ENCODE results near the gene DCLK1. TPM values are rescaled to one million over a fixed set of nuclear protein-coding genes. Genes with fewer than 3 reads are reported as not detected.
"Not testable (repeated sequence)": the region's sequence is repeated elsewhere in the genome, so short reads cannot be mapped to it uniquely, and the experiment has no call there.

DCLK1 gene
- total and polyA plus RNA-seq, 8 donors, result 0.67 to 10.1 (median 1.7) TPM

DNA sequence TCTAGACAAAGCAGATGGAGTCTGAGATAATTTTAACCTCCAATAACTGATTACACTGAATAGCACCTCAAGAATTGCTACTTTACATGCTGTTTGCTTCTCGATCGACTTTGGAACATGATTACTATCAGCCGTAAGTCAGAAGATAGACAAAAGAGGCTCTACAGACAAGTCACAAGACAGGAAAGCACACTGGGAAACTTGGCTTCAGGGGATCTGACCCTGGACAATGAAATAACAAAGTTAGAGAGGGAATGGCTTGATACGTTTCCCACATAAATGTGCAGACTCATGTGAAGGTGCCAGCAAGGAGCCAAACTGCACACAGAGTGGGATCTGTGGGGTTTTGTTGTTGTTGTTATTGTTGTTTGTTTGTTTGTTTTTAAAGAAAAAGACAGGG, 28.5 kb downstream of the DCLK1 start:
- no peak for FAIRE-seq
- Histone ChIP-seq H3K36me3 (no peaks in the 10 kb centered on the region), H3K9me3 (no peaks in the 10 kb centered on the region), H3K4me3 (no peak overlapping the region), H3K27me3 (no peaks in the 10 kb centered on the region), H3K27ac (no peak overlapping the region), H3K4me1 (no peaks in the 10 kb centered on the region)
- no peak for DNase-seq
- ATAC-seq, result no peak
- intact Hi-C loops (cut with DNase I), result no loop called here
- WGBS, 2 donors, result 69% methylated on average over 4 of the region's 4 CpGs
- TF ChIP-seq, protein P1, sequence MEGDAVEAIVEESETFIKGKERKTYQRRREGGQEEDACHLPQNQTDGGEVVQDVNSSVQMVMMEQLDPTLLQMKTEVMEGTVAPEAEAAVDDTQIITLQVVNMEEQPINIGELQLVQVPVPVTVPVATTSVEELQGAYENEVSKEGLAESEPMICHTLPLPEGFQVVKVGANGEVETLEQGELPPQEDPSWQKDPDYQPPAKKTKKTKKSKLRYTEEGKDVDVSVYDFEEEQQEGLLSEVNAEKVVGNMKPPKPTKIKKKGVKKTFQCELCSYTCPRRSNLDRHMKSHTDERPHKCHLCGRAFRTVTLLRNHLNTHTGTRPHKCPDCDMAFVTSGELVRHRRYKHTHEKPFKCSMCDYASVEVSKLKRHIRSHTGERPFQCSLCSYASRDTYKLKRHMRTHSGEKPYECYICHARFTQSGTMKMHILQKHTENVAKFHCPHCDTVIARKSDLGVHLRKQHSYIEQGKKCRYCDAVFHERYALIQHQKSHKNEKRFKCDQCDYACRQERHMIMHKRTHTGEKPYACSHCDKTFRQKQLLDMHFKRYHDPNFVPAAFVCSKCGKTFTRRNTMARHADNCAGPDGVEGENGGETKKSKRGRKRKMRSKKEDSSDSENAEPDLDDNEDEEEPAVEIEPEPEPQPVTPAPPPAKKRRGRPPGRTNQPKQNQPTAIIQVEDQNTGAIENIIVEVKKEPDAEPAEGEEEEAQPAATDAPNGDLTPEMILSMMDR (IDR thresholded peaks at IDR 0.05), result no peak

DNA sequence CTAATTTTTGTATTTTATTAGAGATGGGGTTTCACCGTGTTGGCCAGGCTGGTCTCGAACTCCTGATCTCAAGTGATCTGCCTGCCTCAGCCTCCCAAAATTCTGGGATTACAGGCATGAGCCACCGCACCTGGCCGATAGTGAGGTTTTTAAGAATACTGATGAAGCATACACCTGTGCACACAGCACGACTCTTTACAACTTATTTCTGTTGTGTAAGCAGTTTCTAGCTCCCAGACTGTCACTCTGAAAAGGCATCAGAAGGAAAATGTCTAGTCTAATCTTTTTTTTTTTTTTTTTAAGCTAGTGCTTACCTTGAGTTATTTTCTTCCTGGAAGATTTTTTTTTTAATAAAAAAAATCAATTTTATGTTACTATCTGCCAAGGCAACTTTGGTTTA, 29.3 kb downstream of the DCLK1 start:
- ATAC-seq; FAIRE-seq; intact Hi-C loops (cut with DNase I); H3K4me3 ChIP-seq; H3K27ac ChIP-seq; H3K9me3 ChIP-seq; DNase-seq; H3K36me3 ChIP-seq; H3K4me1 ChIP-seq; H3K27me3 ChIP-seq: not testable (repeated sequence)
- 68 to 82% methylated on average over 5 of the region's 5 CpGs for WGBS, 2 donors

DNA sequence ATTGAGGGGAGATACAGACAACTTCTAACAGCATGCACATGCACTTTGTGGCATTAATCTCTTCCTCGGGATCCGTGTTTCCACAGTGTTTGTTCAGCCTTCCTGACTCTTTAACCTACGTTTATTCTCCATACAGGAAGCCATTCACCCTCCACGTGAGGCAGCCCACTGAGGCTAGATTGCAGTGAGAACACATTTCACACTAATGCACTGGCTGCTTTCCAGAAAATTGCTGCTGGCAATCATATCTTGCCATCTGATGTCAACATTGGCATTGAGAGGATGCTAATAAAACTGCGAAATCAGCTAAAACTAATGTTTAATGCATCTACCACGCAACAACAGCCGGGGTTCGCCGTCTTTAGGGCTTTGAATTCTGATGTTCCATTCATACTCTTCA, 30.0 kb downstream of the DCLK1 start:
- TF ChIP-seq, protein P1 (IDR thresholded peaks at IDR 0.05), result no peak
- Histone ChIP-seq H3K9me3 (no peaks in the 10 kb centered on the region), H3K36me3 (no peaks in the 10 kb centered on the region), H3K27me3 (no peaks in the 10 kb centered on the region), H3K4me3 (no peak overlapping the region), H3K27ac (no peak overlapping the region), H3K4me1 (no peaks in the 10 kb centered on the region)
- WGBS, 2 donors, result 50 to 60% methylated on average over 9 of the region's 9 CpGs
- FAIRE-seq (no peak), DNase-seq (no peak), ATAC-seq (peak in 1 of 4 donors; percentile 32)
- intact Hi-C loops (cut with DNase I), result no loop called here

DNA sequence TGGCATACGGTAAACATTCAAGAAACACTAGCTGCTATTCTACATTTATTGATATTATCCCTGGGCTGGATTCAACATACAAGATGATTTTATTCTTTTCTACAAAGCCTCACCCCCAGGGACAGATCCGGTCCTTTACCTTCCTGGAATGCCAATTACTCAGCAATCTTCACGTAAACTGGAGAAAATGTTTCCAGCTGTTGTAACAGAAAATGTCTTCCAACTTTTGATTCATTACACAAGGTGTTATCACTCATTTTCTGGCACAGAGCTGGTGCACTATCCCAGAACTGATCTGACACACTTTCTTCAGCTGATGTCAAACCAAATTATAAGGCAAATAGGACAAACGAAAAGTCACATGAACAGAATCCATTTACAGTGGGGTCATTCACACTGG, 33.1 kb downstream of the DCLK1 start:
- intact Hi-C loops (cut with DNase I), result no loop called here
- WGBS, 2 donors, result 29 to 36% methylated on average over 4 of the region's 4 CpGs
- H3K4me1 ChIP-seq, result no peaks in the 10 kb centered on the region
- no peaks in the 10 kb centered on the region for H3K36me3 ChIP-seq
- no peak overlapping the region for H3K27ac ChIP-seq
- TF ChIP-seq, protein P1 (IDR thresholded peaks at IDR 0.05), result no peak
- no peak for FAIRE-seq
- no peak for DNase-seq
- ATAC-seq, result no peak
- H3K9me3 ChIP-seq, result no peaks in the 10 kb centered on the region
- H3K27me3 ChIP-seq, result no peaks in the 10 kb centered on the region
- H3K4me3 ChIP-seq, result no peak overlapping the region

DNA sequence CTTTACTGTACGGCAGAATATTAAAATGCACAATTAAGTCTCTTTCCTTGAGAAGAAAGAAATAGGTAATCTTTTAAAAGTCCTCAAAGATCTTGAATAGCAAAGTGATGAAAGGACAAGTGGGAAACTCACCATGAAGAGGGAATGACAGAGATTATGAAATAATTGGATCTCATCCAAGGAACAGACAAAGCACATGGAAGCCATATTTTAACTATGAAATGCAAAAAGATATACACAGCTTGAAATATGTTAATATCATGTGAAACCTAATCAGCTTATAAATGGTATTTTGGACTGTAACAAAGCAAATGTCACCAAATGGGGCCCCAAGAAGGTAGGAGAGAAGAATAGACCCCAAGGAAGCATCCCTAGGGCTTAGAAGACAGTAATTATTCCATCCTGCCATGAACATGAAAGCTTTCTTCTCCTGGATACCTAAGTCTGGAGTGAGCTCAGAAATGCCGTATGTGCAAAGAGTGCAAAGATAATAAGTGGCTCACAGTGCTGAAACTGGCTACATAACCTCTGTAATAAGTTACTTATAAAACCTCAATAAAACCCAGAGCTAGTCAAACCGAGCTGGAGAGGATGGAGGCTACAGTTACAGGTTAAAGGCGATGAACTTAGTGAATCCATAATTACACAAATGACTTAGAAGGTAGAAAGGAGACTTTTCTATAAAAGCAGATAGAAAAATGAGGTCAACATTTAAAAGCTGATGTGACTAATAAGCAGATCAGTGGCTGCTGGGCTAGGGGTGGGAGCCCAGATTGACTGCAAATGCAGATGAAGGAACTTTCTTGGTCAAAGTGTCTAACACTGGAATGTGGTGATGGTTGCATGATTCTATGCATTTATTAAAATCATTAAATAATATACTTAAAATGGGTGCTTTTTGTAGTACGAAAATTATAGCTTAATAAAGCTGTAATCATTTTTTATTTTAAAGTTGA, 34.4 kb downstream of the DCLK1 start:
- WGBS, 2 donors, result 52 to 54% methylated on average over 5 of the region's 5 CpGs
- Histone ChIP-seq H3K4me3 (no peak overlapping the region), H3K36me3 (no peaks in the 10 kb centered on the region), H3K4me1 (no peaks in the 10 kb centered on the region), H3K27ac (no peak overlapping the region), H3K27me3 (no peaks in the 10 kb centered on the region), H3K9me3 (no peaks in the 10 kb centered on the region)
- ATAC-seq (peak in 1 of 4 donors; percentile 52), FAIRE-seq (no peak), DNase-seq (no peak)
- TF ChIP-seq, protein P1 (IDR thresholded peaks at IDR 0.05), result no peak
- intact Hi-C loops (cut with DNase I), result no loop called here

All from pancreas (tissue), 10 donors.